Neuronal stem cell (in vitro differentiated cells): Measurements from ENCODE around the gene CCDC186.
"Not testable (repeated sequence)": the region's sequence is repeated elsewhere in the genome, so short reads cannot be mapped to it uniquely, and the experiment has no call there.

Source experiments
- DNase-seq: peaks from one replicate; pipeline ENCODE4 v3.0.0-alpha.2; 2013; ENCODE audit warnings: low spot score
- H2AFZ ChIP-seq: one replicate; pipeline ENCODE4 v1.6.1; 2013; ENCODE audit warnings: mild to moderate bottlenecking, low read length, inconsistent platforms
- H2AK5ac ChIP-seq: 2 replicates; pipeline ENCODE4 v1.6.1; 2013; ENCODE audit warnings: low read depth, mild to moderate bottlenecking, inconsistent platforms, low read length, moderate library complexity, mixed read lengths
- H2BK120ac ChIP-seq: 2 replicates; pipeline ENCODE4 v1.6.1; 2013; ENCODE audit warnings: low read depth, mild to moderate bottlenecking, inconsistent platforms, low read length, moderate library complexity, mixed read lengths
- H2BK12ac ChIP-seq: one replicate; pipeline ENCODE4 v1.6.1; 2013; ENCODE audit warnings: low read length, inconsistent platforms
- H2BK15ac ChIP-seq: 2 replicates; pipeline ENCODE4 v1.6.1; 2013; ENCODE audit warnings: mild to moderate bottlenecking, low read length, inconsistent platforms, mixed read lengths
- H2BK5ac ChIP-seq: one replicate; pipeline ENCODE4 v1.6.1; 2013; ENCODE audit warnings: inconsistent platforms, mild to moderate bottlenecking, low read length, moderate library complexity
- H3K14ac ChIP-seq: one replicate; pipeline ENCODE4 v1.6.1; 2013; ENCODE audit warnings: low read length, inconsistent platforms
- H3K18ac ChIP-seq: 2 replicates; pipeline ENCODE4 v1.6.1; 2013; ENCODE audit warnings: low read length, inconsistent platforms
- H3K23ac ChIP-seq: 2 replicates; pipeline ENCODE4 v1.6.1; 2013; ENCODE audit warnings: low read depth, mild to moderate bottlenecking, mixed read lengths, low read length, inconsistent platforms; ENCODE audit not compliant: poor library complexity
- H3K27ac ChIP-seq: replicated peaks from 3 replicates; pipeline ENCODE4 v1.5.1; 2013; ENCODE audit warnings: low read length, inconsistent platforms
- H3K27me3 ChIP-seq, 3 experiments: 2 replicates each; pipeline ENCODE4 v1.6.1; 2013; ENCODE audit warnings: low read length in 3 of 3, mild to moderate bottlenecking in 2 of 3, inconsistent platforms in 1 of 3, low read depth in 1 of 3, mixed read lengths in 1 of 3, moderate library complexity in 1 of 3; ENCODE audit not compliant: control insufficient read depth in 3 of 3, insufficient read depth in 3 of 3
- H3K36me3 ChIP-seq, 2 donors: replicated peaks in 1 of 2; 2 replicates each; pipeline ENCODE4 v1.6.1; 2013; ENCODE audit warnings: low read length in 2 of 2; ENCODE audit not compliant: control insufficient read depth in 2 of 2, insufficient read depth in 2 of 2
- H3K4ac ChIP-seq: 2 replicates; pipeline ENCODE4 v1.6.1; 2013; ENCODE audit warnings: inconsistent platforms, mild to moderate bottlenecking, low read length, moderate library complexity
- H3K4me1 ChIP-seq, 2 donors: 1 replicate in 1 of 2; 2 replicates in 1 of 2; pipeline ENCODE4 v1.6.1; 2013; ENCODE audit warnings: low read length in 2 of 2, low read depth in 1 of 2; ENCODE audit not compliant: control insufficient read depth in 2 of 2, insufficient read depth in 1 of 2
- H3K4me2 ChIP-seq: one replicate; pipeline ENCODE4 v1.6.1; 2013; ENCODE audit warnings: mild to moderate bottlenecking, low read length, inconsistent platforms; ENCODE audit not compliant: insufficient read depth, poor library complexity, severe bottlenecking
- H3K4me3 ChIP-seq, 2 donors: 2 replicates each; pipeline ENCODE4 v1.5.1; 2013; ENCODE audit warnings: low read length in 2 of 2, mild to moderate bottlenecking in 2 of 2, inconsistent platforms in 1 of 2, moderate library complexity in 1 of 2
- H3K79me1 ChIP-seq: one replicate; pipeline ENCODE4 v1.6.1; 2013; ENCODE audit warnings: low read depth, mild to moderate bottlenecking, inconsistent platforms, low read length, moderate library complexity
- H3K9ac ChIP-seq: one replicate; pipeline ENCODE4 v1.6.1; 2013; ENCODE audit warnings: mild to moderate bottlenecking, low read depth, low read length, inconsistent platforms; ENCODE audit not compliant: poor library complexity
- H3K9me3 ChIP-seq, 2 donors: replicated peaks in 1 of 2; 2 replicates each; pipeline versions ENCODE3 to v1.6.1; 2013; ENCODE audit warnings: low read length in 2 of 2, mild to moderate bottlenecking in 2 of 2, inconsistent platforms in 1 of 2, low read depth in 1 of 2, mixed read lengths in 1 of 2, moderate library complexity in 1 of 2; ENCODE audit not compliant: control insufficient read depth in 2 of 2, insufficient read depth in 1 of 2
- H4K8ac ChIP-seq: one replicate; pipeline ENCODE4 v1.6.1; 2013; ENCODE audit warnings: low read depth, mild to moderate bottlenecking, inconsistent platforms, low read length, moderate library complexity
- H4K91ac ChIP-seq: one replicate; pipeline ENCODE4 v1.6.1; 2013; ENCODE audit warnings: low read length, low read depth, mild to moderate bottlenecking, inconsistent platforms; ENCODE audit not compliant: poor library complexity
- WGBS, 2 donors: extraction: QIAGEN DNeasy Blood & Tissue Kit; methylation state at CpG; one replicate each; pipeline ENCODE4 v1.1.7; 2013; ENCODE audit warnings: missing lambda C conversion rate in 2 of 2, mixed read lengths in 1 of 2; ENCODE audit not compliant: insufficient read length in 2 of 2, insufficient replicate concordance in 1 of 2; ENCODE audit errors: extremely low coverage in 2 of 2; 5-methylcytosine and 5-hydroxymethylcytosine counted together

The CCDC186 gene

DNA sequence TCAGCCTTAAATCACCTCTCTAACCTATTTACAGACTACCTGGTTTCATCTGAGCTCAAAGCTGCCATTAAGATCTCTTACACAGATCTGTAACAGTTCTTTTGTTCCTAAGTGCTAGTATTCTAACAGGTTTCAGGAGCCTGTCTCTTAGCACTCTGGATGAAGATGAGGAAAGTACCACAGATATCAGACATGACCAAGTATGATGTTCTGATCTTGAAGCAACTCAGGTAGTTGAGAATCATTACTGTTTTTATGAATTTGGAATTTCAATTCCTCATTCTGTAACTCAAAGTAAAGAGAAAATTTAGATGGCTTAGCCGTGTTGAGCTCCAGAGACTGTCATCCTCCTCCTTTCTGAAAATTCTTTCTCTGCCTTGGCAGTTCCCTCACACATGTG is 30.8 kb downstream of the CCDC186 start:
- WGBS, 2 donors: no CpG with 5 or more reads among the region's 1 CpG
- H3K4me2 ChIP-seq: no peak overlapping the region
- DNase-seq: no peak
- no peak overlapping the region for H3K9ac ChIP-seq
- H3K18ac ChIP-seq: no peak overlapping the region
- H3K27ac ChIP-seq: no peak overlapping the region
- H3K4ac ChIP-seq: no peak overlapping the region
- H3K23ac ChIP-seq: no peak overlapping the region
- no peaks in the 10 kb centered on the region for H3K9me3 ChIP-seq
- no peak overlapping the region for H2BK5ac ChIP-seq
- no peak overlapping the region for H2BK120ac ChIP-seq
- H2BK15ac ChIP-seq: no peak overlapping the region
- no peak overlapping the region for H3K4me3 ChIP-seq
- H3K14ac ChIP-seq: no peak overlapping the region
- H2BK12ac ChIP-seq: no peak overlapping the region
- no peak overlapping the region for H2AFZ ChIP-seq
- H3K27me3 ChIP-seq: peaks cover 0 to 2% (median 0%) of the 10 kb centered on the region in 3 experiments
- H4K91ac ChIP-seq: no peak overlapping the region
- H2AK5ac ChIP-seq: no peak overlapping the region
- no peaks in the 10 kb centered on the region for H3K36me3 ChIP-seq
- no peaks in the 10 kb centered on the region for H3K4me1 ChIP-seq
- no peaks in the 10 kb centered on the region for H3K79me1 ChIP-seq
- no peak overlapping the region for H4K8ac ChIP-seq

DNA sequence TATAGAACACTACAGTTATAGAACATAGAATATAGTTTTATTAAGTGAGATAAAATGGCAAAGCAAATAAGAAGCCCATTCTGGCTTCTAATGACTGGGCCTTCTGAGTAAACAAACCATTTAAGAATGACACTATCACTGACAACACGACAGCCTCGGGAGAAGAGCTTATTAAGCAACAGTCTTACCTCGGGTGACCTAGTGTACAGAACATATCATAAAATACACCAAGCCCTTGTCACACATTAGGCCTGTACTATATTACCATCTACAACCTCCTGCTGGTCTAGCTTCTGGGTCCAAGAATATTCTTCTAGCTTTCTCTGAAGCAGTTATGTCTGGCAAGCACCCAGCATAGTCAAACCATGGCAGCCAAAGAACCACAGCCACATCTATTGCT is 32.0 kb downstream of the CCDC186 start:
- no peak overlapping the region for H2BK120ac ChIP-seq
- no peaks in the 10 kb centered on the region for H3K4me1 ChIP-seq
- H2AK5ac ChIP-seq: no peak overlapping the region
- no peak overlapping the region for H2BK5ac ChIP-seq
- no peak overlapping the region for H3K4me3 ChIP-seq
- no peak overlapping the region for H3K4ac ChIP-seq
- DNase-seq: no peak
- H3K18ac ChIP-seq: no peak overlapping the region
- H4K91ac ChIP-seq: no peak overlapping the region
- H3K27me3 ChIP-seq: peaks cover 0 to 2% (median 0%) of the 10 kb centered on the region in 3 experiments
- no peak overlapping the region for H3K9ac ChIP-seq
- WGBS, 2 donors: no CpG with 5 or more reads among the region's 3 CpGs
- H2AFZ ChIP-seq: no peak overlapping the region
- H2BK15ac ChIP-seq: no peak overlapping the region
- H3K23ac ChIP-seq: no peak overlapping the region
- H3K79me1 ChIP-seq: no peaks in the 10 kb centered on the region
- no peak overlapping the region for H3K14ac ChIP-seq
- no peak overlapping the region for H2BK12ac ChIP-seq
- H3K36me3 ChIP-seq: no peaks in the 10 kb centered on the region
- no peak overlapping the region for H4K8ac ChIP-seq
- no peak overlapping the region for H3K27ac ChIP-seq
- H3K9me3 ChIP-seq: no peaks in the 10 kb centered on the region
- H3K4me2 ChIP-seq: no peak overlapping the region

DNA sequence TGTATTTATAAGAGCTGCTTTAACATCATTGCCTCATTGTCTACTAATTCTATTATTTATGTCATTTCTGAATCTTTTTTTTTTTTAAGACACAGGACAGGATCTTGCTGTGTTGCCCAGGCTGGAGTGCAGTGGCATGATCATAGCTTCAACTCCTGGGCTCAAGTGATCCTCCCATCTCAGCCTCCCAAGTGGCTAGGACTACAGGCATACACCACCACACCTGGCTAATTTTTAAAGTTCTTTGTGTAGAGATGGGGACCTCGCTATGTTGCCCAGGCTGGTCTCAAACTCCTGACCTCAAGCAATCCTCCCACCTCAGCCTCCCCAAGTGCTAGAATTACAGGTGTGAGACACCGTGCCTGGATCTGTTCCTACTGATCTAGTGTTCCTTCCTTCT is 33.2 kb downstream of the CCDC186 start:
- H3K4me1 ChIP-seq, H2BK15ac ChIP-seq, H3K4me2 ChIP-seq, H3K14ac ChIP-seq, H3K27me3 ChIP-seq, H3K9ac ChIP-seq, H3K23ac ChIP-seq, H2AK5ac ChIP-seq, H2AFZ ChIP-seq, H2BK12ac ChIP-seq, H4K91ac ChIP-seq, H3K27ac ChIP-seq, H2BK120ac ChIP-seq, DNase-seq, H3K9me3 ChIP-seq, H3K4me3 ChIP-seq, H3K4ac ChIP-seq, H2BK5ac ChIP-seq, H4K8ac ChIP-seq, H3K79me1 ChIP-seq, H3K36me3 ChIP-seq, H3K18ac ChIP-seq: not testable (repeated sequence)
- WGBS, 2 donors: no CpG with 5 or more reads among the region's 2 CpGs

DNA sequence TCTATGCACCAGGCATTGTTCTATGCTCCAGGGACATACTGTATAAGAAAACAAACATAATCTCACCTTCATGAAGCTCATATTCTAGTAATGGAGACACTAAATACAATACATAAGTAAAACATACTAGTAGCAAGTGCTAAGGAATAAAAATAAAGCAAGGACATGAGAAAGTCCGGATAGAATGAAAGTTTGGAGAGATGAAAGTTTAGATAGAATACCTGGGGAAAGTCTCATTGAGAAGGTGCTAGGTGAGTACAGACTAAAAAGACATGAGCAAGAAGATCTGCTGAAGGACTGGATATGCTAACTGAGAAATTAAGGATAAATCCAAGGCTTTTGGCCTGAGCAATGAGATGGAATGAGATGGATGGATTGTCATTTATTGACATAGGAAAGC is 34.0 kb downstream of the CCDC186 start:
- Histone ChIP-seq H3K4me3 (no peak overlapping the region), H2AK5ac (no peak overlapping the region), H3K9me3 (no peaks in the 10 kb centered on the region), H3K36me3 (peaks cover 0 to 9% of the 10 kb centered on the region in 2 donors), H3K4me1 (no peaks in the 10 kb centered on the region), H2BK5ac (no peak overlapping the region), H3K27me3 (no peaks in the 10 kb centered on the region), H3K23ac (no peak overlapping the region), H3K79me1 (no peaks in the 10 kb centered on the region), H3K18ac (no peak overlapping the region), H4K91ac (no peak overlapping the region), H2BK12ac (no peak overlapping the region), H4K8ac (no peak overlapping the region), H3K4me2 (no peak overlapping the region), H2BK120ac (no peak overlapping the region), H2BK15ac (no peak overlapping the region), H3K4ac (no peak overlapping the region), H3K27ac (no peak overlapping the region), H2AFZ (no peak overlapping the region), H3K9ac (no peak overlapping the region), H3K14ac (no peak overlapping the region)
- DNase-seq: no peak
- no CpG with 5 or more reads among the region's 1 CpG for WGBS, 2 donors
